IMR-90 (cell line): ENCODE measurements around the gene ANXA7. TPM values are rescaled to one million over a fixed set of nuclear protein-coding genes. Genes with fewer than 3 reads are reported as not detected.

Experiments
- ATAC-seq: fragments of 200-7000 bp; cut with Tn5 transposase; 2 replicates; pipeline ENCODE4 v1.9.1; 2020; ENCODE audit warnings: low read depth, mild to moderate bottlenecking, moderate library complexity
- BruUV-seq: library from RNA; stranded (reverse); fragments of 400-500 nt; replicated peaks from 2 replicates; lab custom pipeline; 2021; lab: Mats Ljungman, UMichigan
- CTCF ChIA-PET: fragments of 300-600 bp; formaldehyde crosslinking; extraction: SDS; loops from one replicate; lab custom pipeline; 2021; ENCODE audit warnings: antibody characterized with exemption; lab: Yijun Ruan, JAX
- POLR2A ChIA-PET: fragments of 300-600 bp; sonication (Branson Sonifier 250); formaldehyde crosslinking; loops from one replicate; lab custom pipeline; 2022; ENCODE audit warnings: antibody characterized with exemption; ENCODE audit not compliant: unreplicated experiment; lab: Charles Lee
- DNase-seq: peaks from one replicate; pipeline ENCODE4 v3.0.0; 2013
- H2AFZ ChIP-seq: replicated peaks from 2 replicates; pipeline ENCODE3; 2013; ENCODE audit warnings: low read length, mild to moderate bottlenecking; ENCODE audit not compliant: poor library complexity
- H2AK5ac ChIP-seq: 2 replicates; pipeline ENCODE4 v1.6.1; 2013; ENCODE audit warnings: low read depth, low read length, inconsistent platforms
- H2AK9ac ChIP-seq: replicated peaks from 2 replicates; pipeline ENCODE3; 2013; ENCODE audit warnings: mild to moderate bottlenecking, low read depth, low read length, moderate library complexity; ENCODE audit not compliant: poor library complexity
- H2BK120ac ChIP-seq: 2 replicates; pipeline ENCODE4 v1.6.1; 2013; ENCODE audit warnings: low read depth, low read length, inconsistent platforms
- H2BK15ac ChIP-seq: 3 replicates; pipeline ENCODE4 v1.6.1; 2013; ENCODE audit warnings: low read depth, low read length, inconsistent platforms
- H2BK20ac ChIP-seq: 2 replicates; pipeline ENCODE4 v1.6.1; 2013; ENCODE audit warnings: low read depth, mild to moderate bottlenecking, inconsistent platforms, low read length, moderate library complexity
- H2BK5ac ChIP-seq: 2 replicates; pipeline ENCODE4 v1.6.1; 2013; ENCODE audit warnings: mild to moderate bottlenecking, low read depth, low read length, inconsistent platforms; ENCODE audit not compliant: poor library complexity, severe bottlenecking
- H3K14ac ChIP-seq: replicated peaks from 2 replicates; pipeline ENCODE4 v1.6.1; 2013; ENCODE audit warnings: low read depth, low read length, inconsistent platforms
- H3K18ac ChIP-seq: 2 replicates; pipeline ENCODE4 v1.6.1; 2013; ENCODE audit warnings: low read depth, low read length, control low read depth
- H3K23ac ChIP-seq: 2 replicates; pipeline ENCODE4 v1.6.1; 2013; ENCODE audit warnings: low read depth, low read length, inconsistent platforms
- H3K27ac ChIP-seq: 2 replicates; pipeline ENCODE4 v1.5.1; 2013; ENCODE audit warnings: mild to moderate bottlenecking, control low read depth, low read length; ENCODE audit not compliant: insufficient read depth
- H3K27me3 ChIP-seq: 2 replicates; pipeline ENCODE4 v1.6.1; 2013; ENCODE audit warnings: low read length; ENCODE audit not compliant: control insufficient read depth, insufficient read depth
- H3K36me3 ChIP-seq: 2 replicates; pipeline ENCODE4 v1.6.1; 2013; ENCODE audit warnings: low read length, mixed read lengths; ENCODE audit not compliant: control insufficient read depth, insufficient read depth
- H3K4ac ChIP-seq: 2 replicates; pipeline ENCODE4 v1.6.1; 2013; ENCODE audit warnings: low read depth, low read length, inconsistent platforms
- H3K4me1 ChIP-seq: 2 replicates; pipeline ENCODE4 v1.6.1; 2013; ENCODE audit warnings: low read length, mixed read lengths; ENCODE audit not compliant: control insufficient read depth, insufficient read depth
- H3K4me2 ChIP-seq: 2 replicates; pipeline ENCODE4 v1.6.1; 2013; ENCODE audit warnings: low read depth, mild to moderate bottlenecking, control low read depth, low read length, moderate library complexity
- H3K4me3 ChIP-seq: 2 replicates; pipeline ENCODE4 v1.5.1; 2013; ENCODE audit warnings: low read depth, mild to moderate bottlenecking, control low read depth, low read length, moderate library complexity; ENCODE audit not compliant: insufficient read depth
- H3K56ac ChIP-seq: 2 replicates; pipeline ENCODE4 v1.6.1; 2013; ENCODE audit warnings: low read length, inconsistent platforms; ENCODE audit not compliant: insufficient read depth; ENCODE audit errors: extremely low read depth
- H3K79me1 ChIP-seq, 2 experiments: 2 replicates each; pipeline ENCODE4 v1.6.1; 2013; ENCODE audit warnings: low read length in 2 of 2, inconsistent platforms in 1 of 2, low read depth in 1 of 2
- H3K9ac ChIP-seq: 2 replicates; pipeline ENCODE4 v1.6.1; 2013; ENCODE audit warnings: low read depth, low read length, control low read depth
- H3K9me1 ChIP-seq: 2 replicates; pipeline ENCODE4 v1.6.1; 2013; ENCODE audit warnings: low read length, inconsistent platforms; ENCODE audit not compliant: insufficient read depth
- H3K9me3 ChIP-seq: 2 replicates; pipeline ENCODE4 v1.6.1; 2013; ENCODE audit warnings: low read length; ENCODE audit not compliant: control insufficient read depth, insufficient read depth
- H4K20me1 ChIP-seq: 2 replicates; pipeline ENCODE4 v1.6.1; 2013; ENCODE audit warnings: low read length, inconsistent platforms; ENCODE audit not compliant: insufficient read depth
- H4K5ac ChIP-seq: 2 replicates; pipeline ENCODE4 v1.6.1; 2013; ENCODE audit warnings: mild to moderate bottlenecking, low read depth, low read length, control low read depth
- H4K8ac ChIP-seq, 2 experiments: 2 replicates each; pipeline ENCODE4 v1.6.1; 2013; ENCODE audit warnings: low read depth in 2 of 2, low read length in 2 of 2, control low read depth in 1 of 2, inconsistent platforms in 1 of 2
- H4K91ac ChIP-seq: 2 replicates; pipeline ENCODE4 v1.6.1; 2013; ENCODE audit warnings: low read depth, low read length, inconsistent platforms; ENCODE audit not compliant: insufficient read depth
- CHD1 ChIP-seq: IDR thresholded peaks from 2 replicates; pipeline ENCODE4 v1.6.1; 2012; ENCODE audit warnings: low read depth, low read length, improper control_type of control experiment
- FOS ChIP-seq: fragments of 150-350 bp; IDR thresholded peaks from 2 replicates; pipeline ENCODE4 v1.6.1; 2016; ENCODE audit warnings: low read depth, low read length
- MXI1 ChIP-seq: IDR thresholded peaks from 2 replicates; pipeline ENCODE4 v1.6.1; 2012; ENCODE audit warnings: low read depth, mild to moderate bottlenecking, low read length, moderate library complexity, borderline replicate concordance
- NFE2L2 ChIP-seq: fragments of 150-350 bp; IDR thresholded peaks from 2 replicates; pipeline ENCODE4 v1.6.1; 2016; ENCODE audit warnings: low read depth, mild to moderate bottlenecking, low read length
- RCOR1 ChIP-seq: IDR thresholded peaks from 2 replicates; pipeline ENCODE4 v1.6.1; 2012; ENCODE audit warnings: mild to moderate bottlenecking, low read length, improper control_type of control experiment; ENCODE audit not compliant: insufficient replicate concordance
- WGBS, 2 experiments: methylation state at CpG; one replicate each; pipeline versions ENCODE4 v1.1.5 to v1.1.7; 2013; ENCODE audit warnings: missing lambda C conversion rate in 2 of 2; ENCODE audit not compliant: insufficient read length in 1 of 2; ENCODE audit errors: extremely low coverage in 2 of 2; 5-methylcytosine and 5-hydroxymethylcytosine counted together
- dilution Hi-C: fragments of 300-500 bp; cut with HindIII; formaldehyde crosslinking; loops from one replicate; pipeline ENCODE4 v1.14.3; 2018; ENCODE audit warnings: low sequenced_read_pairs; ENCODE audit not compliant: unreplicated experiment
- in situ Hi-C: fragments of 300-500 bp; cut with MboI; formaldehyde crosslinking; loops from 3 replicates; pipeline ENCODE4 v1.14.3; 2019; ENCODE audit warnings: low sequenced_read_pairs, inconsistent platforms, mixed read lengths
- intact Hi-C: fragments of 100-400 bp; cut with micrococcal nuclease; formaldehyde crosslinking; loops from 2 replicates; pipeline ENCODE4 v1.10.0; 2022
- polyA plus RNA-seq, 3 experiments: library from polyadenylated mRNA; depleted of rRNA; stranded (reverse); fragments of >200 nt; gene quantifications; 2 replicates each; pipeline ENCODE4 v1.2.3, GENCODE V29; 2012; ENCODE audit warnings: low replicate concordance in 1 of 3
- total RNA-seq: library from RNA; depleted of rRNA; stranded (reverse); fragments of >200 nt; gene quantifications from 2 replicates; pipeline ENCODE4 v1.2.3, GENCODE V29; 2012
- TF ChIP-seq, protein P1 (sequence below): fragments of 150-350 bp; IDR thresholded peaks from 2 replicates; pipeline ENCODE4 v1.6.1; 2016; ENCODE audit warnings: low read depth, mild to moderate bottlenecking, low read length, moderate library complexity, borderline replicate concordance

Gene ANXA7
- total and polyA plus RNA-seq, 2 of the 4 experiments (the other 2 are of a cell fraction) = 77.4 to 120 TPM

GRCh38 chr10:73424478-73424877 is 10.6 kb upstream of the ANXA7 start:
- Histone ChIP-seq H3K23ac (no peak overlapping the region), H2BK15ac (no peak overlapping the region), H4K5ac (no peak overlapping the region), H2BK120ac (no peak overlapping the region), H2BK20ac (no peak overlapping the region), H4K8ac (no peak overlapping the region), H3K79me1 (no peaks in the 10 kb centered on the region), H3K9me3 (no peaks in the 10 kb centered on the region), H2BK5ac (no peak overlapping the region), H3K4me3 (no peak overlapping the region), H3K9ac (no peak overlapping the region), H3K4me2 (no peak overlapping the region), H2AFZ (no peak overlapping the region), H3K14ac (no peak overlapping the region), H3K18ac (no peak overlapping the region), H3K9me1 (no peaks in the 10 kb centered on the region; the same call in 1 of the 2 replicates), H3K56ac (no peak overlapping the region), H4K20me1 (no peaks in the 10 kb centered on the region), H3K36me3 (peaks cover 34% of the 10 kb centered on the region), H3K4ac (no peak overlapping the region), H2AK9ac (no peak overlapping the region), H4K91ac (no peak overlapping the region), H3K27me3 (no peaks in the 10 kb centered on the region), H3K27ac (no peak overlapping the region), H3K4me1 (no peaks in the 10 kb centered on the region), H2AK5ac (no peak overlapping the region)
- ATAC-seq (no peak), DNase-seq (no peak)
- no peak for TF ChIP-seq RCOR1
- TF ChIP-seq, protein P1, sequence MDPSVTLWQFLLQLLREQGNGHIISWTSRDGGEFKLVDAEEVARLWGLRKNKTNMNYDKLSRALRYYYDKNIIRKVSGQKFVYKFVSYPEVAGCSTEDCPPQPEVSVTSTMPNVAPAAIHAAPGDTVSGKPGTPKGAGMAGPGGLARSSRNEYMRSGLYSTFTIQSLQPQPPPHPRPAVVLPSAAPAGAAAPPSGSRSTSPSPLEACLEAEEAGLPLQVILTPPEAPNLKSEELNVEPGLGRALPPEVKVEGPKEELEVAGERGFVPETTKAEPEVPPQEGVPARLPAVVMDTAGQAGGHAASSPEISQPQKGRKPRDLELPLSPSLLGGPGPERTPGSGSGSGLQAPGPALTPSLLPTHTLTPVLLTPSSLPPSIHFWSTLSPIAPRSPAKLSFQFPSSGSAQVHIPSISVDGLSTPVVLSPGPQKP = no peak
- no peak for TF ChIP-seq CHD1
- TF ChIP-seq MXI1 = no peak
- no peak for TF ChIP-seq FOS
- no peak for TF ChIP-seq NFE2L2
- POLR2A ChIA-PET = no interaction called here
- in situ Hi-C loops = no loop called here
- WGBS, 2 experiments = 80% methylated on average over 1 of the region's 3 CpGs; no CpG with 5 or more reads in 1 of the 2 experiments
- dilution Hi-C loops = no loop called here
- no TSS peak for BruUV-seq
- intact Hi-C loops = no loop called here
- CTCF ChIA-PET = no interaction called here
